PC-9 (cell line): Measurements from ENCODE around the gene PLSCR2. TPM values are rescaled to one million over a fixed set of nuclear protein-coding genes. Genes with fewer than 3 reads are reported as not detected.

Experiments
- Bru-seq: library from RNA; stranded (reverse); fragments of 400-500 nt; gene quantifications from one replicate; lab custom pipeline; 2021; lab: Mats Ljungman, UMichigan
- BruChase-seq, 2 experiments: library from RNA; stranded (reverse); fragments of 400-500 nt; gene quantifications; one replicate each; lab custom pipeline; 2021; lab: Mats Ljungman, UMichigan
- BruUV-seq: library from RNA; stranded (reverse); fragments of 400-500 nt; replicated peaks from 2 replicates; lab custom pipeline; 2021; lab: Mats Ljungman, UMichigan
- CTCF ChIA-PET: fragments of 300-600 bp; sonication (Branson Sonifier 250); formaldehyde crosslinking; loops from one replicate; lab custom pipeline; 2022; ENCODE audit warnings: antibody characterized with exemption; lab: Charles Lee
- POLR2A ChIA-PET: fragments of 300-600 bp; sonication (Branson Sonifier 250); formaldehyde crosslinking; loops from one replicate; lab custom pipeline; 2022; ENCODE audit warnings: antibody characterized with exemption; ENCODE audit not compliant: unreplicated experiment; lab: Charles Lee
- DNase-seq, 2 experiments: peaks; one replicate each; pipeline versions ENCODE4 v3.0.0 to v3.0.0-alpha.2; 2015 to 2022; ENCODE audit warnings: mixed read lengths in 1 of 2
- H2AFZ ChIP-seq: fragments of 200-600 bp; sonication (generic); 2 replicates; pipeline ENCODE4 v1.8.1; 2017; ENCODE audit warnings: antibody characterized with exemption
- H3F3A ChIP-seq: fragments of 200-600 bp; sonication (generic); 2 replicates; pipeline ENCODE4 v1.8.1; 2017; ENCODE audit warnings: antibody characterized with exemption, mild to moderate bottlenecking, low read depth; ENCODE audit not compliant: insufficient read depth
- H3K27ac ChIP-seq: fragments of 200-600 bp; sonication (generic); 2 replicates; pipeline ENCODE4 v1.6.1; 2016; ENCODE audit warnings: mixed run types
- H3K27me3 ChIP-seq: fragments of 200-600 bp; sonication (generic); 2 replicates; pipeline ENCODE4 v1.6.1; 2016; ENCODE audit warnings: low read depth, mixed run types; ENCODE audit not compliant: insufficient read depth
- H3K36me3 ChIP-seq: fragments of 200-600 bp; sonication (generic); 2 replicates; pipeline ENCODE4 v1.6.1; 2016; ENCODE audit warnings: low read depth, mixed run types
- H3K4me1 ChIP-seq: fragments of 200-600 bp; sonication (generic); replicated peaks from 2 replicates; pipeline ENCODE4 v1.6.1; 2016; ENCODE audit warnings: mixed run types; ENCODE audit not compliant: insufficient read depth
- H3K4me2 ChIP-seq: fragments of 200-600 bp; sonication (generic); 2 replicates; pipeline ENCODE4 v1.6.1; 2017; ENCODE audit warnings: mixed run types
- H3K4me3 ChIP-seq: fragments of 200-600 bp; sonication (generic); 2 replicates; pipeline ENCODE4 v1.6.1; 2016; ENCODE audit warnings: mixed run types
- H3K79me2 ChIP-seq: fragments of 200-600 bp; sonication (generic); 2 replicates; pipeline ENCODE4 v1.6.1; 2017; ENCODE audit warnings: low read depth, mixed run types
- H3K9me2 ChIP-seq: fragments of 200-600 bp; sonication (generic); 2 replicates; pipeline ENCODE4 v1.8.1; 2017; ENCODE audit warnings: mild to moderate bottlenecking; ENCODE audit not compliant: insufficient read depth
- H3K9me3 ChIP-seq: fragments of 200-600 bp; sonication (generic); 2 replicates; pipeline ENCODE4 v1.8.1; 2016; ENCODE audit warnings: low read depth; ENCODE audit not compliant: insufficient read depth
- H4K20me1 ChIP-seq: fragments of 200-600 bp; sonication (generic); 2 replicates; pipeline ENCODE4 v1.8.1; 2017; ENCODE audit not compliant: insufficient read depth
- EZH2 ChIP-seq: fragments of 200-600 bp; sonication (generic); IDR thresholded peaks from 2 replicates; pipeline ENCODE4 v1.8.0; 2017; ENCODE audit warnings: antibody characterized with exemption, low read depth
- intact Hi-C: fragments of 100-400 bp; cut with micrococcal nuclease; formaldehyde crosslinking; loops from one replicate; pipeline ENCODE4 v1.10.0; 2022; ENCODE audit not compliant: unreplicated experiment
- long read RNA-seq: library from polyadenylated mRNA; stranded (forward); transcript quantifications from one replicate; pipeline ENCODE4 v2.0.0, GENCODE V29; 2022
- total RNA-seq: library from RNA; stranded (reverse); gene quantifications from 2 replicates; pipeline ENCODE4 v1.2.3, GENCODE V29; 2021
- TF ChIP-seq, protein P1 (sequence below): fragments of 200-600 bp; sonication (generic); conservative IDR thresholded peaks from 2 replicates; pipeline ENCODE4 v1.6.1; 2017; ENCODE audit warnings: mixed run types, antibody characterized with exemption, mild to moderate bottlenecking, moderate library complexity

The PLSCR2 gene
- total RNA-seq: not detected in 2 replicates
- percentile 19 among the genes with signal in this experiment for Bru-seq, nascent RNA
- percentile 42 among the genes with signal in this experiment for BruChase-seq, experiment 1, labeled RNA remaining after a 2-hour chase
- BruChase-seq, experiment 2, labeled RNA remaining after a 6-hour chase: percentile 26 among the genes with signal in this experiment
- long read RNA-seq, partial matches to known transcripts: 0 of 2 reads
- long read RNA-seq, other reads (novel, unspliced or antisense): 2 of 2 reads

DNA sequence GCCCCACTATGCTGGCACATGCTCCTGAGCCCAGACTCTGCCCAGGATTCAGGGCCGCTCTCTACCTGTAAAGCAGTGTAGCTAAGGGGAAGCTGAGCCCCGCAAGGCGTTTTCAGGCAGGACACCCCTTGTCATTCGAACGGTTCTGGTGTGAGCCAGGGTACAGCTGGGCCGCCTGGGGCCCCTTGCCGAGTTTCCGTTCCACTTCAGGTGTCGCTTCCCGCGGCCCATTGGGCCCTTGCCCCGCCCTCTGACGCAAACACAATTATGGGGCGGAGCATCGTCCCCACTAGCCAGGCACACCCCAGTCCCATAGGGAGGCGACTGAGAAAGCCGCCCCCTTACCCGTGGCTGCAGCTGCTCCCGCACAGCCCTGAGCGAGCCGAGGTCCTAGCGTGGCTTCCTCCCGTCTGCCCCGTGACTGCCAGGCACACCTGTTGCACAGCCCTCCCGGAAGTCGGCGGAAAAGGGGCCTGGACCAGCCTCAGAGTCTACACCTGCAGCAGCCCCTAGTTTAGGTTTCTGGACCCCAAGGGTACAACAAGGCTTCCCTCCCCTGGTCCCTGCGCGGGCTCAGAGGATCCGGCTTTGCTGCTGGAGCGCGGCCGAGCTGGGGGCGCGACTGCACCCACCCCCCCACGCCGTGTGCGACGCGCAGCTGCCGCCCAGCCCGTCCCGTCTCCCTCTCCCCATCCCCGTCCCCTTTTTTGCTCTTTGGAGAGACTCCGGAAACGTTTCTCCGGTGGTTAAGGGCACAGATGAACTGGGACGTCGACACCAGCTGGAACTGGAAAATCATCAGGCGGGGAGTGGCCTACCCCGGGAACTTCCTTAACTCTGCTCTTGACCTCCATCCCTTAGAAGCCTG, at the start of gene PLSCR2:
Gene PLSCR2 (minus strand): TSS at position 412 of the 868 bp plus-strand sequence. CDS start 9,657 bp downstream, outside the sequence.
- H3K27me3 ChIP-seq: no peaks in the 10 kb centered on the region
- H3K9me3 ChIP-seq: no peaks in the 10 kb centered on the region; the same call in 1 of the 2 replicates
- intact Hi-C loops: loop anchor here (1.0 kb wide), 1 partner anchor 75 kb away; the partner anchor contains the start of gene PLSCR1
- peak within 1 kb of the TSS; percentile 76 for H2AFZ ChIP-seq
- H3K4me3 ChIP-seq: peak within 1 kb of the TSS; percentile 35; the same call in 1 of the 2 replicates
- H3K36me3 ChIP-seq: no peaks in the 10 kb centered on the region
- peak in 1 of 2 experiments; percentile 50 for DNase-seq
- no TSS peak for BruUV-seq
- ChIA-PET CTCF (no interaction called here), POLR2A (interaction anchor here (0.6 to 0.8 kb wide), 2 partner anchors 35 to 125 kb away, joined by 4 to 6 read pairs; no protein-coding TSS in a partner anchor)
- H3F3A ChIP-seq: no peaks in the 10 kb centered on the region
- TF ChIP-seq, protein P1, sequence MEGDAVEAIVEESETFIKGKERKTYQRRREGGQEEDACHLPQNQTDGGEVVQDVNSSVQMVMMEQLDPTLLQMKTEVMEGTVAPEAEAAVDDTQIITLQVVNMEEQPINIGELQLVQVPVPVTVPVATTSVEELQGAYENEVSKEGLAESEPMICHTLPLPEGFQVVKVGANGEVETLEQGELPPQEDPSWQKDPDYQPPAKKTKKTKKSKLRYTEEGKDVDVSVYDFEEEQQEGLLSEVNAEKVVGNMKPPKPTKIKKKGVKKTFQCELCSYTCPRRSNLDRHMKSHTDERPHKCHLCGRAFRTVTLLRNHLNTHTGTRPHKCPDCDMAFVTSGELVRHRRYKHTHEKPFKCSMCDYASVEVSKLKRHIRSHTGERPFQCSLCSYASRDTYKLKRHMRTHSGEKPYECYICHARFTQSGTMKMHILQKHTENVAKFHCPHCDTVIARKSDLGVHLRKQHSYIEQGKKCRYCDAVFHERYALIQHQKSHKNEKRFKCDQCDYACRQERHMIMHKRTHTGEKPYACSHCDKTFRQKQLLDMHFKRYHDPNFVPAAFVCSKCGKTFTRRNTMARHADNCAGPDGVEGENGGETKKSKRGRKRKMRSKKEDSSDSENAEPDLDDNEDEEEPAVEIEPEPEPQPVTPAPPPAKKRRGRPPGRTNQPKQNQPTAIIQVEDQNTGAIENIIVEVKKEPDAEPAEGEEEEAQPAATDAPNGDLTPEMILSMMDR: no peak
- no peak for TF ChIP-seq EZH2
- H3K9me2 ChIP-seq: no peaks in the 10 kb centered on the region
- H3K79me2 ChIP-seq: no peaks in the 10 kb centered on the region
- H3K4me1 ChIP-seq: 0 out of 2 replicates have a peak, but pooled peaks cover under 1% of the 10 kb centered on the region
- peak within 1 kb of the TSS; percentile 54 for H3K4me2 ChIP-seq
- H4K20me1 ChIP-seq: no peaks in the 10 kb centered on the region
- H3K27ac ChIP-seq: no peak within 1 kb of the TSS

DNA sequence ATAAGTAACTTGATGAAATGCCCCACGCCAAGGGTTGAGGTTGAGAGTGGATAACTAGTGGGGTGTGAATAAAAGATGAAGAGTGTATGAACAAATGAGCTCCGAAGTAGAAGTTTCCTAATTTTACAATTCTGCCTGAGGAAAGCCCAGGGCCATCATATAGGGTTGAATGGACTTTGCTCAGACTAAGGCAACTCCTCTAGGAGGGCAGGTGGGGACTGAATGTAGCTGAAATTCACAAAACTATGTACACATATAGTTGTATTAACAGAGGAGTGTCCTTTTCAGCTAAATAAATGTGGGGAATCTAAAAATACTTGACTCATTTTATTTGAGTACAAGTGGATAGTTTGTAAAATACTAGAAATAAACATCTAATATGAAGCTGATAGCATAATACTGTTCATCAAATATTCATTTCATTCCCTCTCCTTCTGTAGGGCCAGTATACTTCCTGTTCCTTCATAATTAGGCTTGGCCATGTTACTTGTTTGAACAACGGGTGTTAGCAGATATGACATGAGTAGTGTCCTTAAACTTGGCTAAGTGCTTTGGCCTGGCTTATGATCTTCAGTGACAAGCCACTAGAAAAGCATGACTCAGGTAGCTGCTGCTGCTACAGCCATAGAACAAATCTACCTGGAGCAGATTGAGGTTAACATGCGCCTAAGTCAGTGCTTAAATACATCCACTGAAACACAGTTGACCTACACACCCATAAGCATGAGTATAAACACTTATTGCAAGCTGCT, 48.5 kb upstream of the PLSCR2 start:
- H3K4me1 ChIP-seq: no peaks in the 10 kb centered on the region
- H3K36me3 ChIP-seq: no peaks in the 10 kb centered on the region
- no peak overlapping the region for H3K4me3 ChIP-seq
- CTCF ChIA-PET: interaction anchor here (0.6 kb wide), 1 partner anchor 123 kb away, joined by 3 read pairs; no protein-coding TSS in a partner anchor
- no peaks in the 10 kb centered on the region for H3F3A ChIP-seq
- DNase-seq: no peak
- H3K9me3 ChIP-seq: no peaks in the 10 kb centered on the region
- BruUV-seq: no TSS peak
- POLR2A ChIA-PET: no interaction called here
- H3K27ac ChIP-seq: no peak overlapping the region
- intact Hi-C loops: no loop called here
- H3K4me2 ChIP-seq: no peak overlapping the region
- H4K20me1 ChIP-seq: no peaks in the 10 kb centered on the region
- TF ChIP-seq, protein P1: no peak
- no peak for TF ChIP-seq EZH2
- no peak overlapping the region for H2AFZ ChIP-seq
- no peaks in the 10 kb centered on the region for H3K9me2 ChIP-seq
- no peaks in the 10 kb centered on the region for H3K27me3 ChIP-seq
- H3K79me2 ChIP-seq: no peaks in the 10 kb centered on the region
